Measurements from ENCODE around the gene NSUN2.
"Not testable (repeated sequence)": the region's sequence is repeated elsewhere in the genome, so short reads cannot be mapped to it uniquely, and the experiment has no call there.

Gene NSUN2

GRCh38 chr5:6574537-6575245 is 58.2 kb downstream of the NSUN2 start:
- no peak overlapping the region for H3K4me3 ChIP-seq (ENCODE audit: low read length)
- no peak for TF ChIP-seq ZNF274 (IDR thresholded peaks at IDR 0.05; ENCODE audit: low read depth, low read length)

GRCh38 chr5:6574111-6574510 is 58.7 kb downstream of the NSUN2 start:
- H3K4me3 ChIP-seq (ENCODE audit: low read length) = no peak overlapping the region

GRCh38 chr5:6573651-6574101 is 59.2 kb downstream of the NSUN2 start:
- no peak for TF ChIP-seq ZNF274 (IDR thresholded peaks at IDR 0.05; ENCODE audit: low read depth, low read length)
- no peak overlapping the region for H3K4me3 ChIP-seq (ENCODE audit: low read length)

More at GRCh38 chr5:6574111-6574510, 58.7 kb downstream of the NSUN2 start:
- TF ChIP-seq ZNF274 (IDR thresholded peaks at IDR 0.05; ENCODE audit: low read depth, low read length) = no peak

GRCh38 chr5:6572825-6573380 is 59.9 kb downstream of the NSUN2 start:
- H3K4me3 ChIP-seq (ENCODE audit: low read length) = no peak overlapping the region
- no peak for TF ChIP-seq ZNF274 (IDR thresholded peaks at IDR 0.05; ENCODE audit: low read depth, low read length)

- H3K4me3 ChIP-seq (ENCODE audit: low read length) = no peak overlapping the region
- TF ChIP-seq ZNF274 (IDR thresholded peaks at IDR 0.05; ENCODE audit: low read depth, low read length) = no peak
Measured at GRCh38 chr5:6572086-6572824, 60.6 kb downstream of the NSUN2 start.

GRCh38 chr5:6571607-6572006 is 61.2 kb downstream of the NSUN2 start:
- H3K4me3 ChIP-seq (ENCODE audit: low read length) = not testable (repeated sequence)

GRCh38 chr5:6570530-6570929 is 62.3 kb downstream of the NSUN2 start:
- no peak for TF ChIP-seq ZNF274 (IDR thresholded peaks at IDR 0.05; ENCODE audit: low read depth, low read length)

GRCh38 chr5:6568889-6569288 is 64.0 kb downstream of the NSUN2 start:
- no peak for TF ChIP-seq ZNF274 (IDR thresholded peaks at IDR 0.05; ENCODE audit: low read depth, low read length)

More at GRCh38 chr5:6570530-6570929, 62.3 kb downstream of the NSUN2 start:
- no peak overlapping the region for H3K4me3 ChIP-seq (ENCODE audit: low read length)

GRCh38 chr5:6568383-6568782 is 64.5 kb downstream of the NSUN2 start:
- TF ChIP-seq ZNF274 (IDR thresholded peaks at IDR 0.05; ENCODE audit: low read depth, low read length) = no peak
- H3K4me3 ChIP-seq (ENCODE audit: low read length) = no peak overlapping the region

More at GRCh38 chr5:6568889-6569288, 64.0 kb downstream of the NSUN2 start:
- H3K4me3 ChIP-seq (ENCODE audit: low read length) = no peak overlapping the region

GRCh38 chr5:6567835-6568234 is 65.0 kb downstream of the NSUN2 start:
- H3K4me3 ChIP-seq (ENCODE audit: low read length) = no peak overlapping the region
- no peak for TF ChIP-seq ZNF274 (IDR thresholded peaks at IDR 0.05; ENCODE audit: low read depth, low read length)

- H3K4me3 ChIP-seq (ENCODE audit: low read length) = no peak overlapping the region
- TF ChIP-seq ZNF274 (IDR thresholded peaks at IDR 0.05; ENCODE audit: low read depth, low read length) = no peak
Measured at GRCh38 chr5:6567068-6567467, 65.8 kb downstream of the NSUN2 start.

- H3K4me3 ChIP-seq (ENCODE audit: low read length) = no peak overlapping the region
- TF ChIP-seq ZNF274 (IDR thresholded peaks at IDR 0.05; ENCODE audit: low read depth, low read length) = no peak
Measured at GRCh38 chr5:6565492-6565891, 67.4 kb downstream of the NSUN2 start.

- TF ChIP-seq ZNF274 (IDR thresholded peaks at IDR 0.05; ENCODE audit: low read depth, low read length) = no peak
- H3K4me3 ChIP-seq (ENCODE audit: low read length) = no peak overlapping the region
Measured at GRCh38 chr5:6557807-6558575, 74.9 kb downstream of the NSUN2 start.

GRCh38 chr5:6556802-6557102 is 76.1 kb downstream of the NSUN2 start:
- no peak overlapping the region for H3K4me3 ChIP-seq (ENCODE audit: low read length)
- TF ChIP-seq ZNF274 (IDR thresholded peaks at IDR 0.05; ENCODE audit: low read depth, low read length) = no peak

Data from GM08714 (cell line).